HCT116 (cell line): ENCODE data around the gene SLC25A48. TPM values are rescaled to one million over a fixed set of nuclear protein-coding genes. Genes with fewer than 3 reads are reported as not detected.

Experiments
- ATAC-seq: fragments of 200-7000 bp; cut with Tn5 transposase; 2 replicates; pipeline ENCODE4 v1.9.1; 2020; ENCODE audit warnings: mild to moderate bottlenecking, moderate library complexity
- BruUV-seq: library from RNA; stranded (reverse); fragments of 400-500 nt; replicated peaks from 2 replicates; lab custom pipeline; 2021; lab: Mats Ljungman, UMichigan
- CTCF ChIA-PET: fragments of 300-600 bp; sonication (Branson Sonifier 250); formaldehyde crosslinking; loops from one replicate; lab custom pipeline; 2021; ENCODE audit warnings: antibody characterized with exemption; lab: Charles Lee
- POLR2A ChIA-PET: fragments of 300-600, 350-600 bp; sonication (Branson Sonifier 250); formaldehyde crosslinking; loops from one replicate; lab custom pipeline; 2021; ENCODE audit warnings: antibody characterized with exemption; lab: Charles Lee
- RAD21 ChIA-PET, 2 experiments: fragments of 300-600 bp; sonication (Branson Sonifier 250); formaldehyde crosslinking; loops; one replicate each; lab custom pipeline; 2023; ENCODE audit warnings: low total read pairs in 2 of 2; ENCODE audit not compliant: uncharacterized antibody in 2 of 2, unreplicated experiment in 2 of 2, low non-redundant PET in 1 of 2; lab: Charles Lee
- DNase-seq: peaks from one replicate; pipeline ENCODE4 v3.0.0-alpha.2; 2010; ENCODE audit warnings: low read depth, low spot score
- H2AFZ ChIP-seq: fragments of 200-600 bp; shearing (Covaris generic), sonication (generic); 2 replicates; pipeline ENCODE4 v1.6.1; 2017; ENCODE audit warnings: low read depth, mixed run types, mixed read lengths, antibody characterized with exemption, low read length; ENCODE audit not compliant: poor library complexity, severe bottlenecking
- H3K27ac ChIP-seq: 2 replicates; pipeline ENCODE4 v1.5.1; 2012; ENCODE audit warnings: low read depth, low read length
- H3K27me3 ChIP-seq: fragments of 200-600 bp; sonication (generic); 2 replicates; pipeline ENCODE4 v1.6.1; 2016; ENCODE audit warnings: mixed run types, low read length, mixed read lengths; ENCODE audit not compliant: insufficient read depth
- H3K36me3 ChIP-seq, 2 experiments: fragments of 200-500 bp in 1 of 2; fragments of 200-600 bp in 1 of 2; sonication (Bioruptor generic) in 1 of 2; sonication (generic) in 1 of 2; 2 replicates each; pipeline versions ENCODE4 v1.5.1 to v1.6.1; 2014 to 2016; ENCODE audit warnings: low read length in 2 of 2, inconsistent platforms in 1 of 2, mixed read lengths in 1 of 2, mixed run types in 1 of 2; ENCODE audit not compliant: insufficient read depth in 2 of 2, control insufficient read depth in 1 of 2
- H3K4me1 ChIP-seq, 2 experiments: fragments of 200-600 bp in 1 of 2; sonication (generic) in 1 of 2; 2 replicates each; pipeline versions ENCODE4 v1.5.1 to v1.6.1; 2012 to 2017; ENCODE audit warnings: low read length in 2 of 2, inconsistent platforms in 1 of 2, mild to moderate bottlenecking in 1 of 2, mixed read lengths in 1 of 2, mixed run types in 1 of 2, moderate library complexity in 1 of 2; ENCODE audit not compliant: insufficient read depth in 2 of 2, control insufficient read depth in 1 of 2
- H3K4me2 ChIP-seq: fragments of 200-600 bp; sonication (generic); 2 replicates; pipeline ENCODE4 v1.6.1; 2017; ENCODE audit warnings: mixed run types, low read length, mixed read lengths
- H3K4me3 ChIP-seq, 2 experiments: fragments of 200-600 bp in 1 of 2; sonication (generic) in 1 of 2; replicated peaks in 1 of 2; 2 replicates each; pipeline ENCODE4 v1.5.1; 2011 to 2016; ENCODE audit warnings: low read length in 2 of 2, control low read depth in 1 of 2, low read depth in 1 of 2, mild to moderate bottlenecking in 1 of 2, mixed read lengths in 1 of 2, mixed run types in 1 of 2
- H3K79me2 ChIP-seq: fragments of 200-600 bp; sonication (generic); 2 replicates; pipeline ENCODE4 v1.6.1; 2017; ENCODE audit warnings: mild to moderate bottlenecking, mixed run types, low read length, moderate library complexity, mixed read lengths; ENCODE audit not compliant: insufficient read depth
- H3K9ac ChIP-seq: fragments of 200-600 bp; sonication (generic); 2 replicates; pipeline ENCODE4 v1.6.1; 2016; ENCODE audit warnings: low read length, mixed read lengths
- H3K9me2 ChIP-seq: fragments of 200-600 bp; sonication (generic), shearing (Covaris generic); 2 replicates; pipeline ENCODE4 v1.6.1; 2017; ENCODE audit warnings: mixed run types, mild to moderate bottlenecking, moderate library complexity; ENCODE audit not compliant: insufficient read depth
- H3K9me3 ChIP-seq, 2 experiments: fragments of 200-500 bp in 1 of 2; fragments of 200-600 bp in 1 of 2; sonication (Bioruptor generic) in 1 of 2; sonication (generic) in 1 of 2; 2 replicates each; pipeline ENCODE4 v1.6.1; 2014 to 2017; ENCODE audit warnings: low read length in 2 of 2, mixed read lengths in 2 of 2, inconsistent platforms in 1 of 2, low read depth in 1 of 2, mild to moderate bottlenecking in 1 of 2, mixed run types in 1 of 2, moderate library complexity in 1 of 2; ENCODE audit not compliant: control insufficient read depth in 1 of 2, insufficient read depth in 1 of 2
- H4K20me1 ChIP-seq: fragments of 200-600 bp; sonication (generic), shearing (Covaris generic); 2 replicates; pipeline ENCODE4 v1.6.1; 2017; ENCODE audit warnings: mixed run types, mild to moderate bottlenecking, moderate library complexity; ENCODE audit not compliant: insufficient read depth
- EGR1 ChIP-seq: IDR thresholded peaks from 2 replicates; pipeline ENCODE4 v1.6.1; 2012; ENCODE audit warnings: low read depth
- EZH2 ChIP-seq: fragments of 200-600 bp; sonication (generic); IDR thresholded peaks from 2 replicates; pipeline ENCODE4 v1.6.1; 2017; ENCODE audit warnings: antibody characterized with exemption, mixed run types
- EZH2phosphoT487 ChIP-seq: fragments of 200-600 bp; IDR thresholded peaks from 2 replicates; pipeline ENCODE4 v1.6.1; 2018; ENCODE audit warnings: antibody characterized with exemption, borderline replicate concordance
- FOSL1 ChIP-seq: IDR thresholded peaks from 2 replicates; pipeline ENCODE4 v1.6.1; 2012; ENCODE audit warnings: low read depth
- JUND ChIP-seq: IDR thresholded peaks from 2 replicates; pipeline ENCODE4 v1.6.1; 2012
- MAX ChIP-seq: IDR thresholded peaks from 2 replicates; pipeline ENCODE4 v1.6.1; 2012
- POLR2AphosphoS5 ChIP-seq: IDR thresholded peaks from 2 replicates; pipeline ENCODE4 v1.6.1; 2011; ENCODE audit warnings: mild to moderate bottlenecking, low read depth, low read length, moderate library complexity
- RAD21 ChIP-seq: IDR thresholded peaks from 2 replicates; pipeline ENCODE4 v1.6.1; 2012; ENCODE audit warnings: low read depth, mild to moderate bottlenecking
- REST ChIP-seq: IDR thresholded peaks from 2 replicates; pipeline ENCODE4 v1.6.1; 2012; ENCODE audit warnings: low read depth
- SIN3A ChIP-seq: IDR thresholded peaks from 2 replicates; pipeline ENCODE4 v1.6.1; 2012; ENCODE audit warnings: low read depth
- SP1 ChIP-seq: IDR thresholded peaks from 2 replicates; pipeline ENCODE4 v1.6.1; 2012; ENCODE audit warnings: low read depth
- TCF7L2 ChIP-seq: IDR thresholded peaks from 2 replicates; pipeline ENCODE4 v1.7.0; 2011; ENCODE audit warnings: borderline replicate concordance, inconsistent platforms; ENCODE audit not compliant: insufficient read depth, insufficient read length; ENCODE audit errors: extremely low read depth
- ZFX ChIP-seq: fragments of 450-650 bp; IDR thresholded peaks from 2 replicates; pipeline ENCODE4 v1.6.1; 2017
- intact Hi-C: fragments of 100-400 bp; cut with micrococcal nuclease; formaldehyde crosslinking; loops from 2 replicates; pipeline ENCODE4 v1.10.0; 2022
- total RNA-seq: library from RNA; stranded (reverse); gene quantifications from one replicate; pipeline ENCODE4 v1.2.1, GENCODE V29; 2021; ENCODE audit not compliant: unreplicated experiment

Gene SLC25A48
- total RNA-seq, 1 experiment from 2014 or later = 2.8 TPM

- Histone ChIP-seq H3K36me3 (no peaks in the 10 kb centered on the region), H3K27me3 (peaks cover 71% of the 10 kb centered on the region)
- intact Hi-C loops = loop anchor here (5.0 kb wide), 1 partner anchor 37 kb away; no protein-coding TSS in a partner anchor
- TF ChIP-seq POLR2AphosphoS5 = no peak
- no peak for TF ChIP-seq EGR1
- no peak for TF ChIP-seq REST
- no peak for TF ChIP-seq MAX
- TF ChIP-seq EZH2phosphoT487 = no peak
- no peak for TF ChIP-seq SIN3A
- no peak for TF ChIP-seq RAD21
- no peak for TF ChIP-seq FOSL1
- TF ChIP-seq JUND = no peak
- TF ChIP-seq EZH2 = no peak
- TF ChIP-seq TCF7L2 = no peak
- no peak for TF ChIP-seq ZFX
- no peak for TF ChIP-seq SP1
- TF ChIP-seq, all 23 proteins: peak for 0
- H3K79me2 ChIP-seq = no peaks in the 10 kb centered on the region
- no peak overlapping the region for H3K27ac ChIP-seq
- no peak overlapping the region for H3K4me3 ChIP-seq
- no TSS peak for BruUV-seq
- no peak for ATAC-seq
- no peak overlapping the region for H2AFZ ChIP-seq
- no peaks in the 10 kb centered on the region for H3K4me1 ChIP-seq
- no peaks in the 10 kb centered on the region for H4K20me1 ChIP-seq
- CTCF ChIA-PET = interaction anchor here (1.3 kb wide), 1 partner anchor 181 kb away, joined by 3 read pairs; no protein-coding TSS in a partner anchor
- no peaks in the 10 kb centered on the region for H3K9me3 ChIP-seq
- H3K9ac ChIP-seq = no peak overlapping the region
- H3K4me2 ChIP-seq = no peak overlapping the region
- H3K9me2 ChIP-seq = no peaks in the 10 kb centered on the region
- POLR2A ChIA-PET = no interaction called here
- RAD21 ChIA-PET = no interaction called here
- DNase-seq = no peak
These were observed 65.8 kb downstream of the SLC25A48 start for GRCh38 chr5:135900276-135900675.
